GM21360 (cell line): Measurements from ENCODE around the gene ISL1.

Experiments
- ATAC-seq: cut with Tn5 transposase; IDR thresholded peaks from one replicate; pipeline ENCODE4 v1.9.1; 2021; ENCODE audit warnings: mild to moderate bottlenecking, moderate library complexity; ENCODE audit not compliant: unreplicated experiment

ISL1 gene

GRCh38 chr5:51439232-51439631 is 56.0 kb downstream of the ISL1 start:
- ATAC-seq: no peak
